Heart left ventricle (tissue), 13 donors: ENCODE data around the gene PLB1.

Experiments
- POLR2A ChIP-seq, 2 donors: fragments of 450-650 bp; IDR thresholded peaks; one replicate each; pipeline ENCODE4 v1.6.1; 2017; ENCODE audit warnings: antibody characterized with exemption in 2 of 2, mild to moderate bottlenecking in 2 of 2, moderate library complexity in 2 of 2
- TF ChIP-seq, protein P1 (sequence below), 12 donors: fragments of 200-600 bp; sonication (generic) in 4 of 12; IDR thresholded peaks; one replicate each; pipeline versions ENCODE4 v1.5.0 to v1.8.0; 2018 to 2022; ENCODE audit warnings: antibody characterized with exemption in 12 of 12, mild to moderate bottlenecking in 5 of 12
- donor health status: ischemic (EF 13 %, LVEDD 7.1; RV severe dilation, severe dysfunction).
- donor health status: DM: no; HTN: yes; CAD: no.
- donor health status: DM: no; HTN: no; CAD: no.
- donor health status: ischemic (EF 25% LVEDD 6.9; RV normal size, moderate dysfunction).
- donor health status: ischemic (EF 25% LVEDD 5.7; RV mildly dilated, moderate dysfunction).
- donor health status: ischemic (EF 35%, LVEDD 5.7; RV mildly dilated, moderate dysfunction).
- donor health status: nonischemic (EF 11% LVEDD 7.7; RV severe dilation, severe dysfunction).
- donor health status: DM: yes; HTN: yes; CAD: no.
- donor health status: PGD.
- donor health status: ischemic (EF 29% LVEDD 5.4; RV normal size, mild dysfunction).
- donor health status: nonischemic (EF 23%, LVEDD 6.1; RV moderate dilation, normal function).

DNA sequence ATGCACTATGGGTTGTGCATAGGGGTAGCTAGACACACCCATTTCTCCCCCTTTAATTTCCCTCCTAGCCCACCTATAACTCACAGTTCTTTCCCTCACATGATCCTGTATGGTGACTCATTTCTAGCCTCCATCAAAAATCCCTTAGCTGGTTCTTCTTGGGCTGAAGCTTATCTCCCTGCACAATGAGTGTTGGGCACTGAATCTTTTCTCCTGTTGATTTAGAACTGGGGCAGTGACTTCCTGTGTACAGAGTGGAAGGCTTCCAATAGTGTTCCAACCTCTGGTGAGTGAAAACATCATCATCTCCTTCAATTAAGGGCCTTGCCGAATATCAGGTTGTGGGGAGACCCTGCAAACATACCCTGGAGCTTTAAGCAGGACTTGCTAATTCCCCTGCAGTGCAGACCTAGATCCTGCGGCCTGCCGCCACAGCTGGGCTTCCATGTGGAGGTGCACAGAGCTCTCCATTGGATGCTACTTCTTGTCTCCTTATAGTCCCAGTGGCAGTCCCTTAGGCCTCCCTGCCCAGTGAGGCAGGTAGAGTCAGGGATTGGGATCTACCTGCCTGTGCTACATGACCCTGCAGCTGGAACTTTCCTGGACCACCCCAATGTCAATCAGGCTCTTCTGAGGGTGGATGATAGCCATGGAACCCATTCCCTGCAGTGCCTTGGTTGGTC lies 121.8 kb downstream of the PLB1 start:
- TF ChIP-seq, protein P1, sequence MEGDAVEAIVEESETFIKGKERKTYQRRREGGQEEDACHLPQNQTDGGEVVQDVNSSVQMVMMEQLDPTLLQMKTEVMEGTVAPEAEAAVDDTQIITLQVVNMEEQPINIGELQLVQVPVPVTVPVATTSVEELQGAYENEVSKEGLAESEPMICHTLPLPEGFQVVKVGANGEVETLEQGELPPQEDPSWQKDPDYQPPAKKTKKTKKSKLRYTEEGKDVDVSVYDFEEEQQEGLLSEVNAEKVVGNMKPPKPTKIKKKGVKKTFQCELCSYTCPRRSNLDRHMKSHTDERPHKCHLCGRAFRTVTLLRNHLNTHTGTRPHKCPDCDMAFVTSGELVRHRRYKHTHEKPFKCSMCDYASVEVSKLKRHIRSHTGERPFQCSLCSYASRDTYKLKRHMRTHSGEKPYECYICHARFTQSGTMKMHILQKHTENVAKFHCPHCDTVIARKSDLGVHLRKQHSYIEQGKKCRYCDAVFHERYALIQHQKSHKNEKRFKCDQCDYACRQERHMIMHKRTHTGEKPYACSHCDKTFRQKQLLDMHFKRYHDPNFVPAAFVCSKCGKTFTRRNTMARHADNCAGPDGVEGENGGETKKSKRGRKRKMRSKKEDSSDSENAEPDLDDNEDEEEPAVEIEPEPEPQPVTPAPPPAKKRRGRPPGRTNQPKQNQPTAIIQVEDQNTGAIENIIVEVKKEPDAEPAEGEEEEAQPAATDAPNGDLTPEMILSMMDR (IDR thresholded peaks at IDR 0.05) = no peak
- TF ChIP-seq POLR2A (IDR thresholded peaks at IDR 0.05) = no peak
